Central memory CD8-positive, alpha-beta T cell (primary cell): ENCODE measurements around the gene SYTL3.
"Not testable (repeated sequence)": the region's sequence is repeated elsewhere in the genome, so short reads cannot be mapped to it uniquely, and the experiment has no call there.

Experiments
- ATAC-seq: fragments of 150-1000 bp; cut with Tn5 transposase; replicated peaks from 2 replicates; pipeline ENCODE4 v1.10.0; 2022; ENCODE audit warnings: mild to moderate bottlenecking, moderate FRiP score, moderate number of reproducible peaks; ENCODE audit not compliant: poor library complexity, severe bottlenecking; ENCODE audit errors: extremely low read depth
- DNase-seq, 2 donors: peaks; one replicate each; pipeline ENCODE4 v3.0.0; 2021; ENCODE audit warnings: low spot score in 2 of 2
- H3K27ac Mint-ChIP-seq: one replicate; pipeline ENCODE4 v1.8.0; 2022; ENCODE audit warnings: low read depth, mild to moderate bottlenecking, moderate library complexity, mixed read lengths
- H3K27me3 Mint-ChIP-seq: one replicate; pipeline ENCODE4 v1.8.0; 2022; ENCODE audit warnings: mixed read lengths
- H3K36me3 Mint-ChIP-seq: one replicate; pipeline ENCODE4 v1.8.0; 2022; ENCODE audit warnings: mild to moderate bottlenecking, moderate library complexity, mixed read lengths; ENCODE audit not compliant: insufficient read depth
- H3K4me1 Mint-ChIP-seq: one replicate; pipeline ENCODE4 v1.8.0; 2022; ENCODE audit warnings: mixed read lengths
- H3K4me3 Mint-ChIP-seq: one replicate; pipeline ENCODE4 v1.8.0; 2022; ENCODE audit warnings: mild to moderate bottlenecking, moderate library complexity, mixed read lengths
- H3K9me3 Mint-ChIP-seq: one replicate; pipeline ENCODE4 v1.8.0; 2022; ENCODE audit warnings: mixed read lengths

The SYTL3 gene

DNA sequence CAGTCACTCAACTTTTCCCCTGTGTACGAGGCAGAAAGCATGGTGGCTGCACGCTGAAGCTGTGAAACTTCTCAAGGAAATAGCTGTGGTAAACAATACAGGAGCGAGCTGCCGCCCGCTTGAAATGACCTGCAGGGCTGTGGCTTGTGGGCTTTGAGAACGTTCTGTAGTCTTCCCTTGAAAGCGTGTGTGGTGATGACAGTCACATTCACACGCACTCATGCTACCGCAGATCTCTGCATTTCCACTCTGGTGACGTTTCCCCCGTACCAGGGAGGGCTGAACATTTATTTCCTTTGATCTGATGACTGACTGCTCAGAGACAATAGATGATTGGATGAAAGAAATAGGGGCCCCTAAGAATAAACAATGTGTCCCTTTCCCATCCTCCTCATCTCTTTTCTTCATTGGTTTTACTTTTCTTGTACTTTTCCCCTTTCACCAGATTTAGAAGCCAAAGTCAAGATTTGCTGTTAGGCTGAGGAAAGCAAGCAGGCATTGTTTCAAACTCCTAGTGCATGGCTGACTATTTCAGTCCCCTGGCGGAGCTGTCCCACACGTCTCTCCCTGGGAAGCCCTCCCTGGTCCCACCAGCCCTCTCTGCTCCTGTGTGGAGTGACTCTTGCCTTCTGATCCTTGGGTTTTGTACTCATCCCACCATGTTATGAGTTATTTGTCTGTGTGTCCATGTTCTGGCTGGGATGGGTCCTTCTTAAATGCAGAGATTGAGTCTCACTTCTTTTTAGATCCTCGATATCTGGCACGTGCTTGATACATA, 3.9 kb downstream of the SYTL3 start:
- Mint-ChIP-seq H3K4me3 (peak overlapping the region; percentile 76), H3K27ac (peak overlapping the region; percentile 95), H3K27me3 (no peaks in the 10 kb centered on the region), H3K9me3 (no peaks in the 10 kb centered on the region), H3K4me1 (peaks cover 53% of the 10 kb centered on the region), H3K36me3 (peaks cover 49% of the 10 kb centered on the region)
- ATAC-seq: peak; percentile 77
- DNase-seq: peak; percentile 72 to 93

GRCh38 chr6:158654498-158654897, 4.6 kb downstream of the SYTL3 start:
- Mint-ChIP-seq H3K4me3 (peak overlapping the region; percentile 76), H3K4me1 (peaks cover 46% of the 10 kb centered on the region), H3K27me3 (no peaks in the 10 kb centered on the region), H3K36me3 (peaks cover 50% of the 10 kb centered on the region), H3K9me3 (no peaks in the 10 kb centered on the region), H3K27ac (peak overlapping the region; percentile 95)
- no peak for ATAC-seq
- no peak for DNase-seq

- DNase-seq (no peak), ATAC-seq (no peak)
- peaks cover 41% of the 10 kb centered on the region for H3K4me1 Mint-ChIP-seq
- peaks cover 46% of the 10 kb centered on the region for H3K36me3 Mint-ChIP-seq
- H3K27ac Mint-ChIP-seq: peak overlapping the region; percentile 95
- peak overlapping the region; percentile 76 for H3K4me3 Mint-ChIP-seq
- no peaks in the 10 kb centered on the region for H3K27me3 Mint-ChIP-seq
- no peaks in the 10 kb centered on the region for H3K9me3 Mint-ChIP-seq
Measured at GRCh38 chr6:158654960-158655489, 5.2 kb downstream of the SYTL3 start.

DNA sequence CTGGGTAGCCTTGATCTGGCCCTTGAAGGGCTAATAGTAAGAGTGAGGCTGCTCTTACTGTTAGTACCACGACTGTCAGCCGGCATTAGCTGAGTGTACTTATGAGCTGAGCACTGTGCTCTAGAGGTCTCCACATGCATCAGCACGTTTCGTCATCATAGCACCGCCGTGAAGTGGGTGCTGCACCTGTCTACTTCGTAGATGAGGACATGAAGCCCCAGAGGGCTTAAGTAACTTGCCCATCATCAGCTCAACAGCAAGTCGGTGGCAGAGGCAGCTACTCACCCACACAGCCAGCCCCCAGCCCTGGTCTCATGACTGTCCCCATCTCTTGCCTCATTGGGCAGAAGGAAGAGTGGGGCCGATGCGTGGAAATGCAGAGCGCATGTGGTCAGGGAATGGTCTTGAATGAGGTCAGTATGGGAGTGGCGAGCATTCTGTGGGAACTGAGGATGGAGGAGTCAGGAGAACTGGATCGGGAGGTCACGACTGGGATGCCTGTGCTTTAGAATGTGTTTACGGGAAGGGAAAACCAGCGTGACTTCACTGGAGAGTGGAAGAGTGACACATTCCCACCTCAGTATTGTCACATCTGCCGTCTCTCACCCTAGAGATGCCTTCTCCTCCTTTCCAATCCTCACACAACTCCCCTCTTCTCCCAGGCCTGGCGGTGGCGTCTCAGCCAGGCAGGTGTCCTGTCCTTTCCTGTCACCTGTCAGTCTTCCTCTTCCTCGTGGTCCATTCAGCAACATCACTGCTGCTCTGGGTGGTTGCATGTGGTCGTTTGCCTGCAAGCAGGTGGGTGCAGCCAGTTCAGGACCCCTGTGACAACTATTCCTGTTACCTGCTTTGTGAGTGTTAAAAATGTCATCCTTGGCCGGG, 6.0 kb downstream of the SYTL3 start:
- no peak for DNase-seq

GRCh38 chr6:158656986-158657385, 7.1 kb downstream of the SYTL3 start:
- Mint-ChIP-seq H3K36me3 (peaks cover 49% of the 10 kb centered on the region), H3K4me1 (peaks cover 50% of the 10 kb centered on the region), H3K27ac (peak overlapping the region; percentile 65)
- H3K4me3 Mint-ChIP-seq, DNase-seq, ATAC-seq, H3K27me3 Mint-ChIP-seq, H3K9me3 Mint-ChIP-seq: not testable (repeated sequence)

More for the DNA sequence above, 6.0 kb downstream of the SYTL3 start:
- Mint-ChIP-seq H3K36me3 (peaks cover 48% of the 10 kb centered on the region), H3K27me3 (no peaks in the 10 kb centered on the region), H3K4me3 (peak overlapping the region; percentile 76), H3K9me3 (no peaks in the 10 kb centered on the region), H3K4me1 (peaks cover 46% of the 10 kb centered on the region), H3K27ac (peak overlapping the region; percentile 95)
- no peak for ATAC-seq

DNA sequence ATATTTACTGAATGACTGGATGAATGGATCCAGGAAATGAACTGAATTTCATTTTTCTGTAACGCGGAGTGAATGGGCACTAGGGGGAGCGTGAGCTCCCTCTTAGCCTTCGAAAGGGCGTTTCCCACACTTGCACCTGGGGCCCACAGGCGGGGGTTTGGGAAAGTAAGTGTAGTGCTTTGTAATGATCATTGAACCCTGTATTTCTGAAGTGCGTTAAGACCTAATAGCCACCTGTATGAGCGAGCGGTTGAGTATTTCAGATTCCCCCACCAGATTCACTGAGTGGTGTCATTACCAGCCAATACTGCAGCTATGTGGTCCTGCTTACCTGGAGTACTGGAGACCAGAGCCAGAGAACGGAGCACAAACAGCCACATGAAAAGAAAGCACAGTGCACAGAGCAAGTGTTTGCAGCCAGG, 10.5 kb downstream of the SYTL3 start:
- Mint-ChIP-seq H3K4me1 (peaks cover 29% of the 10 kb centered on the region), H3K4me3 (no peak overlapping the region), H3K36me3 (peaks cover 36% of the 10 kb centered on the region), H3K9me3 (no peaks in the 10 kb centered on the region), H3K27ac (peak overlapping the region; percentile 22), H3K27me3 (no peaks in the 10 kb centered on the region)
- ATAC-seq (peak; percentile 69), DNase-seq (peak in 1 of 2 donors; percentile 28)

GRCh38 chr6:158661156-158661685, 11.4 kb downstream of the SYTL3 start:
- no peak for ATAC-seq
- no peak overlapping the region for H3K4me3 Mint-ChIP-seq
- H3K27me3 Mint-ChIP-seq: no peaks in the 10 kb centered on the region

GRCh38 chr6:158662607-158662953, 12.7 kb downstream of the SYTL3 start:
- peaks cover 42% of the 10 kb centered on the region for H3K36me3 Mint-ChIP-seq

More at GRCh38 chr6:158661156-158661685, 11.4 kb downstream of the SYTL3 start:
- Mint-ChIP-seq H3K36me3 (peaks cover 36% of the 10 kb centered on the region), H3K9me3 (no peaks in the 10 kb centered on the region), H3K4me1 (peaks cover 20% of the 10 kb centered on the region), H3K27ac (peak overlapping the region; percentile 22)
- no peak for DNase-seq

GRCh38 chr6:158662954-158663624, 13.2 kb downstream of the SYTL3 start:
- peaks cover 18% of the 10 kb centered on the region for H3K4me1 Mint-ChIP-seq
- no peaks in the 10 kb centered on the region for H3K27me3 Mint-ChIP-seq
- no peak for DNase-seq
- no peak for ATAC-seq
- H3K4me3 Mint-ChIP-seq: peak overlapping the region; percentile 32
- peaks cover 46% of the 10 kb centered on the region for H3K36me3 Mint-ChIP-seq
- peak overlapping the region; percentile 41 for H3K27ac Mint-ChIP-seq
- H3K9me3 Mint-ChIP-seq: no peaks in the 10 kb centered on the region

More at GRCh38 chr6:158662607-158662953, 12.7 kb downstream of the SYTL3 start:
- H3K27me3 Mint-ChIP-seq: no peaks in the 10 kb centered on the region
- no peaks in the 10 kb centered on the region for H3K9me3 Mint-ChIP-seq
- ATAC-seq: no peak
- peaks cover 18% of the 10 kb centered on the region for H3K4me1 Mint-ChIP-seq
- DNase-seq: no peak
- no peak overlapping the region for H3K27ac Mint-ChIP-seq
- H3K4me3 Mint-ChIP-seq: no peak overlapping the region

GRCh38 chr6:158663625-158664165, 13.8 kb downstream of the SYTL3 start:
- Mint-ChIP-seq H3K36me3 (peaks cover 48% of the 10 kb centered on the region), H3K4me3 (no peak overlapping the region), H3K9me3 (no peaks in the 10 kb centered on the region), H3K27ac (no peak overlapping the region), H3K4me1 (peaks cover 23% of the 10 kb centered on the region), H3K27me3 (no peaks in the 10 kb centered on the region)
- DNase-seq (no peak), ATAC-seq (no peak)

DNA sequence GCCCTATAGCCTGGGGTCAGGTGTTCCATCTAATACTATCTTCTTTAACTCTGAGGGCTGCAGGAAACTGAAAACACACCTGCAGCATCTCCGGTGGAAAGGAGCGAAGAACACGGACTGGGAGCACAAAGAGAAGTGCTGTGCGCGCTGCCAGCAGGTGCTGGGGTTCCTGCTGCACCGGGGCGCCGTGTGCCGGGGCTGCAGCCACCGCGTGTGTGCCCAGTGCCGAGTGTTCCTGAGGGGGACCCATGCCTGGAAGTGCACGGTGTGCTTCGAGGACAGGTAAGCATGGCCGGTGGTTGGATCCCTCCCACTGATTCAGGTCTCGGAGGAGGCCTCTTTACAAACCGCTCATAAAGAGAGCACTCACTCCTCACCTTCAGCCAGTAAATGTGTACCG, 15.5 kb downstream of the SYTL3 start:
- Mint-ChIP-seq H3K27ac (no peak overlapping the region), H3K36me3 (peaks cover 55% of the 10 kb centered on the region), H3K4me1 (peaks cover 28% of the 10 kb centered on the region), H3K4me3 (no peak overlapping the region), H3K9me3 (no peaks in the 10 kb centered on the region), H3K27me3 (no peaks in the 10 kb centered on the region)
- ATAC-seq: no peak
- no peak for DNase-seq
